ENCODE results near the gene NDUFA3. TPM values are rescaled to one million over a fixed set of nuclear protein-coding genes. Genes with fewer than 3 reads are reported as not detected.

The NDUFA3 gene
- total RNA-seq, 1 donor = 10.4 TPM

DNA sequence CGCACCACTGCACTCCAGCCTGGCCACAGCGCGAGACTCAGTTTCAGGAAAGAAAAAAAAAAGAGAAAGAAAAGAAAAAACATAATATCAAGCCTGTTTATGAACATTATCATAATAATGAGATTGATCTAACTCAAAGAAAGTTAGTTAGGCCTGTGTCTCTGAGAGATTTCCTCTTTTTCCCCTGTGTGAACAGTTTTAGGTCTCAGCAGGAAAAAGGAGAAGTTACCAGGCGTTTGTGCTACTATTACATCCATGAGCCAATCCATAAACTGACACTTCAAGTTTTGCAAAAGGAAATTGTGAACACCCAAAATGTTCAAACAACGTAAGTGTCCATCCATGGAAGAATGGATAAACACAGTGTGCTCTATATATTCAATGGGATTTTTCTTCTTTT, 25.3 kb upstream of the NDUFA3 start:
- H3K4me3 ChIP-seq (ENCODE audit: low read depth, low read length) = no peak overlapping the region
- TF ChIP-seq, protein P1, sequence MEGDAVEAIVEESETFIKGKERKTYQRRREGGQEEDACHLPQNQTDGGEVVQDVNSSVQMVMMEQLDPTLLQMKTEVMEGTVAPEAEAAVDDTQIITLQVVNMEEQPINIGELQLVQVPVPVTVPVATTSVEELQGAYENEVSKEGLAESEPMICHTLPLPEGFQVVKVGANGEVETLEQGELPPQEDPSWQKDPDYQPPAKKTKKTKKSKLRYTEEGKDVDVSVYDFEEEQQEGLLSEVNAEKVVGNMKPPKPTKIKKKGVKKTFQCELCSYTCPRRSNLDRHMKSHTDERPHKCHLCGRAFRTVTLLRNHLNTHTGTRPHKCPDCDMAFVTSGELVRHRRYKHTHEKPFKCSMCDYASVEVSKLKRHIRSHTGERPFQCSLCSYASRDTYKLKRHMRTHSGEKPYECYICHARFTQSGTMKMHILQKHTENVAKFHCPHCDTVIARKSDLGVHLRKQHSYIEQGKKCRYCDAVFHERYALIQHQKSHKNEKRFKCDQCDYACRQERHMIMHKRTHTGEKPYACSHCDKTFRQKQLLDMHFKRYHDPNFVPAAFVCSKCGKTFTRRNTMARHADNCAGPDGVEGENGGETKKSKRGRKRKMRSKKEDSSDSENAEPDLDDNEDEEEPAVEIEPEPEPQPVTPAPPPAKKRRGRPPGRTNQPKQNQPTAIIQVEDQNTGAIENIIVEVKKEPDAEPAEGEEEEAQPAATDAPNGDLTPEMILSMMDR (IDR thresholded peaks at IDR 0.05; ENCODE audit: insufficient read depth, low read depth, low read length) = no peak
- no peak for DNase-seq (ENCODE audit: low read depth)

DNA sequence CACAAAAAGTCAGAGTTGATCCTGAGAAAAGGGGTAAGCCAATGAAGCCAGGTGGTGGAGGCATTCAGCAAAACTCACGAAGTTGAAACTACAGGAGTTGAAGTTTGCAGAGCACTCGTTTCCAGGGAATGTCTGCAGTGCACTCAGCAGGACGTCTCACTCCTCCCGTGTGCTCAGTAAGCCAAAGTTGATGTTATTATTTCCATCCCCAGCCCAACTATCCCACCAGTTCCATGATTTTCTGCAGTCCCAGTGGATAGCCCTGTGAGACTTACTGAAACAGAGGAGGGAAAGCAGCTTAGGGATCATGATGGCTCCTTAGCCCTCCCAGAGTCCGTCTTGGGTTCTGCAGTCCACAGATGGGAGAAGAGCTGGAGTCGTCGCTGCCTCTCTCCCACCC, 21.6 kb upstream of the NDUFA3 start, which contains the start of gene TARM1:
Gene TARM1 (minus strand): TSS at position 334 of the 400 bp plus-strand sequence. CDS start 25 bp downstream, at position 309.
- TF ChIP-seq, protein P1 (IDR thresholded peaks at IDR 0.05; ENCODE audit: insufficient read depth, low read depth, low read length) = no peak
- DNase-seq (ENCODE audit: low read depth) = no peak
- no peak within 1 kb of the TSS for H3K4me3 ChIP-seq (ENCODE audit: low read depth, low read length)

DNA sequence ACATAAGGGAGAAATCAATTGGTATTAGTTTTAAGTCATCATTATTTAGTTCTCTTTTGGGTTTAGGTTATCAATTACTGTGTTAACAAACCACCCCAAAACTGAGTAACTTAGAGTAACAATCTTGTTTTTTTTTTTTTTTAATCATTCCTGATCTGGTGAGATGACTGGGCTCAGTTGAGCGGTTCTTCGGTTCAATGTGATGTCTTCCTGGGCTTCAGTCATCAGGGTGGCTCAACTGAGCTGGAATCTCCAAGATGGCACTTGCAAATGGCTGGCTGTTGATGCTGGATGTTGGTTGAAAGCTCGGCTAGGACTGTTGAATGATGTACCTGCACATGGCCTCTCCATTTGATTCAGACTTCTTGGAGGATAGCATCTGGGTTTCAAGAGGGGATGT, 18.2 kb upstream of the NDUFA3 start:
- no peak for DNase-seq (ENCODE audit: low read depth)
- TF ChIP-seq, protein P1 (IDR thresholded peaks at IDR 0.05; ENCODE audit: insufficient read depth, low read depth, low read length) = no peak
- no peak overlapping the region for H3K4me3 ChIP-seq (ENCODE audit: low read depth, low read length)

DNA sequence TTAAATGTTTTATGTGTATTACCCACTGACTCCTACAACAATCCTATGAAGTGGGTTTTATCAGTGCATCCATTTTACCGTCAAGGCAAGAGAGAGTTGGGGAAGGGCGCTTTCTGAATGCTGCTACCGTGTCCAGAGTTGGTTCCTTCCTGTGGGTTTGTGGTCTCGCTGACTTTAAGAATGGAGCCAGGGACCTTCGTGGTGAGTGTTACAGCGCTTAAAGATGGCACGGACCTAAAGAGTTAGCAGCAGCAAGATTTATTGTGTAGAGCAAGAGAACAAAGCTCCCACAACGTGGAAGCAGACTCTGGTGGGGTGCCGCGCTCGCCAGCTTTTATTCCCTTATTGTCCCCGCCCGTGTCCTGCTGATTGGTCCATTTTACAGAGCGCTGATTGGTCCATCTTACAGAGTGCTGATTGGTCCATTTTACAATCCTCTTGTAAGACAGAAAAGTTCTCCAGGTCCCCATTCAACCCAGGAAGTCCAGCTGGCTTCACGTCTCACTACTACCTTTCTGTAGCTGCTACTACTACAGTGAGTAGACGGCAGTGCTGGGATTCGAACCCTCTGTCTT, 8.1 kb upstream of the NDUFA3 start:
- H3K4me3 ChIP-seq (ENCODE audit: low read depth, low read length) = no peak overlapping the region
- no peak for DNase-seq (ENCODE audit: low read depth)
- TF ChIP-seq, protein P1 (IDR thresholded peaks at IDR 0.05; ENCODE audit: insufficient read depth, low read depth, low read length) = no peak

DNA sequence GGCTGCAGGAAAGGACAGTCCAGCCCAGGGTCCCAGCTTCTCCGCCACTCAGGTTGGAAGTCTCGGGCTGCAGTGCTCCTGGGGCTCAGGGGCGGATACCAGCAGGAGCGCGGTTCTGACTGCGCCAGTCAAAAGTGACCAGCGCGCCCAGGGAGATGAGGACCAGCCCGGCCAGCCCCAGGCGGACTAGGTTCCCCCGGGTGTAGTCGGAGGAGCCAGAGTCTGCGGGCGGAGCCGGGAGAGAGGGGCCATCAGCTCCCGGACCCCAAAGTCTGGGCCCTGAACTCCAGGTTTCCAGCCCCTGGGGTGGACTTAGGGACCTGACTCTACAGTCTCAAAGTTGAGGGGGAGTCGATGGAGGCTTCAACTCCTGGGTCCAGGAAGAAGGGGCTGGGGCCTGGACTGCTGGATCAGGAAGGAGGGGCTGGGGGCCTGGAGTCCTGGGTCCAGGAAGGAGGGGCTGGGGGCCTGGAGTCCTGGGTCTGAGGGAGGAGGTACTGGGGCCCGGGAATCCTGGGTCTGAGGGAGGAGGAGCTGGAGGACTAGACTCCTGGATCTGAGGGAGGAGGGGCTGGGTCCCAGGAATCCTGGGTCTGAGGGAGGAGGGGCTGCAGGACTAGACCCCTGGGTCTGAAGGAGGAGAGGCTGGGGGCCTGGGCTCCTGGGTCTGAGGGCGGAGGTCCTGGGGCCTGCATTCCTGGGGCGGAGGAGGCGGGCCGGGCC, 7.4 kb upstream of the NDUFA3 start:
- TF ChIP-seq, protein P1 (IDR thresholded peaks at IDR 0.05; ENCODE audit: insufficient read depth, low read depth, low read length) = no peak
- no peak for DNase-seq (ENCODE audit: low read depth)
- peak overlapping the region; percentile 42 for H3K4me3 ChIP-seq (ENCODE audit: low read depth, low read length)

DNA sequence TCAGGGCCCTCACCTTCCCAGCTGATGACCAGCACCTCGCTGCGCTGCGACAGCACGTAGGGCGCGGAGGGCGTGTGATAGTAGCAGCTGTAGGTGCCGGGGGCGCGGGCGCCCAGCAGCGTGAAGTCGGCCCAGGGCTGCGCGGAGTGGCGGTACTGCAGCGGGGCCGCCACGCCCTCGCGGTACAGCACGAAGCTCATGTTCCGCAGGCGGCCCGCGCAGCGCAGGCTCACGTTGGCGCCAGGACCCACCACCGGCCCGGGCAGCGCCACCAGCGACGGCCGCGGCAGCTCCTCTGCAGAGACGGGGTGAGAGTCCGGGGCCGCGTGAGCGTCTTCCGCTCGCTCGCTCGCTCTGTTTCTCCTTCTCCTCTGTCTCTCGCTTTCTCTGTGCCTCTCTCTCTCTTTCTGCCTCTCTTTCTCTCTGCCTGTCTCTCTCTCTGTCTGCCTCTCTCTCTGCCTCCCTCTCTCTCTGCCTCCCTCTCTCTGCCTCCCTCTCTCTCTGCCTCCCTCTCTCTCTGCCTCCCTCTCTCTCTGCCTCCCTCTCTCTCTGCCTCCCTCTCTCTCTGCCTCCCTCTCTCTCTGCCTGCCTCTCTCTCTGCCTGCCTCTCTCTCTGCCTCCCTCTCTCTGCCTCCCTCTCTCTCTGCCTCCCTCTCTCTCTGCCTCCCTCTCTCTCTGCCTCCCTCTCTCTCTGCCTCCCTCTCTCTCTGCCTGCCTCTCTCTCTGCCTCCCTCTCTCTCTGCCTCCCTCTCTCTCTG, 6.6 kb upstream of the NDUFA3 start:
- peak overlapping the region; percentile 42 for H3K4me3 ChIP-seq (ENCODE audit: low read depth, low read length)
- DNase-seq (ENCODE audit: low read depth) = peak; percentile 47

DNA sequence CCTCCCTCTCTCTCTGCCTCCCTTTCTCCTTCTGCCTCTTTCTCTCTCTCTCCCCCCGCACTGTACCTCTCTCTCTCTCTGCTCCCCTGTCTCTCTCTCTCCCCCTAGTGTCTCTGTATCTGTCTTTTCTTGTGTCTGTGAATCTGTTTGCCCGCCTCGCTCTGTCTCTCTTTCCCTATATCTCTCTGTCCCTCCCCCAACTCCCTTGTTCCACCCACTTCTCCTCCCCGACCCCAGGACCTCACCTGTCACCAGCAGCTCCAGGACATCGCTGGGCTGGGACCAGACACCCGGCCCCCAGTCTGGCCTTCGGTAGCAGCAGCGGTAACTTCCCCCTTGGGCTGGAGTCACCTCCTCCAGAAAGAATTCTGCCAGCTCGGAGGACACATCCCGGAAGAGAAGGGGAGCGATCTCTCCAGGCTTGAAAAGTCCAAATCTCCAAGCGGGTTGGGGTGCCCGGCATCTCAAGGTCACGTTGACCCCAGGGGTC, 6.0 kb upstream of the NDUFA3 start:
- TF ChIP-seq, protein P1 (IDR thresholded peaks at IDR 0.05; ENCODE audit: insufficient read depth, low read depth, low read length) = peak; percentile 42
- peak overlapping the region; percentile 42 for H3K4me3 ChIP-seq (ENCODE audit: low read depth, low read length)

More for the DNA sequence above, 6.0 kb upstream of the NDUFA3 start:
- peak; percentile 39 for DNase-seq (ENCODE audit: low read depth)
